Measurements from ENCODE around the gene ARL6IP4.

DNA sequence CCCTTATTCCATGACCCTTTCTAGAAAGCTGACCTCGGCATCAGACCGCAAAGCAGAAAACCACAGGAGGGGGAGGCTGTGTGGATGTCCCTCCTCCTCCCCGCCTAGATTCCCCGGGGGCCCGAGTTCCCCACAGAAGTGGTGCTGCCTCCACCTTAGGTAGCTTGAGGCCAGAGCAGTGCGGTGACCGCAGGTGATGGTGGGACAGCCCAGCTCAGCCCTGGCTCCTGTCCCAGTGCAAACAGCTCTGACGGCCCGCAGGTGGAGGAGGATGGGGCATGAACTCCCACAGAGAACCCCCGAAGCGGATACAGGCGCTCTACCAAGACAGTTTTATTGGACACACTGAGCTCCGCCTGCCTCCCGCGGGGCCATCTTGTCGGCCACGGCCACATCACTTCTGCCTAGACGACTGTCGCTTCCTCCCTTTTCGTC, 19.5 kb downstream of the ARL6IP4 start:
- TF ChIP-seq, protein P1, sequence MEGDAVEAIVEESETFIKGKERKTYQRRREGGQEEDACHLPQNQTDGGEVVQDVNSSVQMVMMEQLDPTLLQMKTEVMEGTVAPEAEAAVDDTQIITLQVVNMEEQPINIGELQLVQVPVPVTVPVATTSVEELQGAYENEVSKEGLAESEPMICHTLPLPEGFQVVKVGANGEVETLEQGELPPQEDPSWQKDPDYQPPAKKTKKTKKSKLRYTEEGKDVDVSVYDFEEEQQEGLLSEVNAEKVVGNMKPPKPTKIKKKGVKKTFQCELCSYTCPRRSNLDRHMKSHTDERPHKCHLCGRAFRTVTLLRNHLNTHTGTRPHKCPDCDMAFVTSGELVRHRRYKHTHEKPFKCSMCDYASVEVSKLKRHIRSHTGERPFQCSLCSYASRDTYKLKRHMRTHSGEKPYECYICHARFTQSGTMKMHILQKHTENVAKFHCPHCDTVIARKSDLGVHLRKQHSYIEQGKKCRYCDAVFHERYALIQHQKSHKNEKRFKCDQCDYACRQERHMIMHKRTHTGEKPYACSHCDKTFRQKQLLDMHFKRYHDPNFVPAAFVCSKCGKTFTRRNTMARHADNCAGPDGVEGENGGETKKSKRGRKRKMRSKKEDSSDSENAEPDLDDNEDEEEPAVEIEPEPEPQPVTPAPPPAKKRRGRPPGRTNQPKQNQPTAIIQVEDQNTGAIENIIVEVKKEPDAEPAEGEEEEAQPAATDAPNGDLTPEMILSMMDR (IDR thresholded peaks at IDR 0.05; ENCODE audit: insufficient read depth, low read length) = no peak
- TF ChIP-seq, protein P2, sequence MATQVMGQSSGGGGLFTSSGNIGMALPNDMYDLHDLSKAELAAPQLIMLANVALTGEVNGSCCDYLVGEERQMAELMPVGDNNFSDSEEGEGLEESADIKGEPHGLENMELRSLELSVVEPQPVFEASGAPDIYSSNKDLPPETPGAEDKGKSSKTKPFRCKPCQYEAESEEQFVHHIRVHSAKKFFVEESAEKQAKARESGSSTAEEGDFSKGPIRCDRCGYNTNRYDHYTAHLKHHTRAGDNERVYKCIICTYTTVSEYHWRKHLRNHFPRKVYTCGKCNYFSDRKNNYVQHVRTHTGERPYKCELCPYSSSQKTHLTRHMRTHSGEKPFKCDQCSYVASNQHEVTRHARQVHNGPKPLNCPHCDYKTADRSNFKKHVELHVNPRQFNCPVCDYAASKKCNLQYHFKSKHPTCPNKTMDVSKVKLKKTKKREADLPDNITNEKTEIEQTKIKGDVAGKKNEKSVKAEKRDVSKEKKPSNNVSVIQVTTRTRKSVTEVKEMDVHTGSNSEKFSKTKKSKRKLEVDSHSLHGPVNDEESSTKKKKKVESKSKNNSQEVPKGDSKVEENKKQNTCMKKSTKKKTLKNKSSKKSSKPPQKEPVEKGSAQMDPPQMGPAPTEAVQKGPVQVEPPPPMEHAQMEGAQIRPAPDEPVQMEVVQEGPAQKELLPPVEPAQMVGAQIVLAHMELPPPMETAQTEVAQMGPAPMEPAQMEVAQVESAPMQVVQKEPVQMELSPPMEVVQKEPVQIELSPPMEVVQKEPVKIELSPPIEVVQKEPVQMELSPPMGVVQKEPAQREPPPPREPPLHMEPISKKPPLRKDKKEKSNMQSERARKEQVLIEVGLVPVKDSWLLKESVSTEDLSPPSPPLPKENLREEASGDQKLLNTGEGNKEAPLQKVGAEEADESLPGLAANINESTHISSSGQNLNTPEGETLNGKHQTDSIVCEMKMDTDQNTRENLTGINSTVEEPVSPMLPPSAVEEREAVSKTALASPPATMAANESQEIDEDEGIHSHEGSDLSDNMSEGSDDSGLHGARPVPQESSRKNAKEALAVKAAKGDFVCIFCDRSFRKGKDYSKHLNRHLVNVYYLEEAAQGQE (IDR thresholded peaks at IDR 0.05; ENCODE audit: insufficient replicate concordance, low read depth) = no peak
- TF ChIP-seq SPI1 (IDR thresholded peaks at IDR 0.05; ENCODE audit: borderline replicate concordance, low read depth) (no peak), POLR2AphosphoS5 (IDR thresholded peaks at IDR 0.05; ENCODE audit: low read depth) (no peak; the same call in 1 of the 2 replicates), GABPA (IDR thresholded peaks at IDR 0.05; ENCODE audit: low read depth) (no peak)
